ENCODE data around the gene SH3PXD2A. TPM values are rescaled to one million over a fixed set of nuclear protein-coding genes. Genes with fewer than 3 reads are reported as not detected.

SH3PXD2A gene
- total RNA-seq, 1 donor from 2014 or later, result 2.3 TPM

GRCh38 chr10:103747193-103747865 is 108.0 kb downstream of the SH3PXD2A start:
- no peak overlapping the region for H3K27ac ChIP-seq
- H3K4me2 ChIP-seq, result no peak overlapping the region
- H3K27me3 ChIP-seq, result no peaks in the 10 kb centered on the region
- H3K36me3 ChIP-seq, result no peaks in the 10 kb centered on the region
- H3K27ac Mint-ChIP-seq, result no peak overlapping the region
- H3K9me3 ChIP-seq (ENCODE audit: low read depth), result no peaks in the 10 kb centered on the region
- H3K9me3 Mint-ChIP-seq, result peaks cover 1% of the 10 kb centered on the region
- peaks cover 10% of the 10 kb centered on the region for H3K4me1 Mint-ChIP-seq
- TF ChIP-seq CTCF (IDR thresholded peaks at IDR 0.05) (no peak), EZH2phosphoT487 (IDR thresholded peaks at IDR 0.05) (no peak), EZH2 (IDR thresholded peaks at IDR 0.05) (no peak)
- no peaks in the 10 kb centered on the region for H3K4me1 ChIP-seq
- no peak overlapping the region for H3K4me3 ChIP-seq
- H3K27me3 Mint-ChIP-seq (ENCODE audit: insufficient read depth, low read depth), result peaks cover 2% of the 10 kb centered on the region
- no peak overlapping the region for H2AFZ ChIP-seq (replicated peaks)
- no peaks in the 10 kb centered on the region for H4K20me1 ChIP-seq (ENCODE audit: low read depth)
- H3F3A ChIP-seq (ENCODE audit: low read depth), result no peaks in the 10 kb centered on the region
- no peak for DNase-seq (ENCODE audit: low spot score)
- H3K36me3 Mint-ChIP-seq, result no peaks in the 10 kb centered on the region
- no peak overlapping the region for H3K9ac ChIP-seq
- H3K79me2 ChIP-seq (ENCODE audit: low read depth), result no peaks in the 10 kb centered on the region
- H3K4me3 Mint-ChIP-seq, result no peak overlapping the region

- H3K27ac Mint-ChIP-seq, result no peak overlapping the region
- no peaks in the 10 kb centered on the region for H3F3A ChIP-seq (ENCODE audit: low read depth)
- H3K36me3 Mint-ChIP-seq, result no peaks in the 10 kb centered on the region
- H3K9me3 Mint-ChIP-seq, result no peaks in the 10 kb centered on the region
- TF ChIP-seq EZH2phosphoT487 (IDR thresholded peaks at IDR 0.05) (no peak), CTCF (IDR thresholded peaks at IDR 0.05) (no peak), EZH2 (IDR thresholded peaks at IDR 0.05) (no peak)
- no peaks in the 10 kb centered on the region for H3K27me3 ChIP-seq
- no peaks in the 10 kb centered on the region for H3K4me1 ChIP-seq
- H4K20me1 ChIP-seq (ENCODE audit: low read depth), result no peaks in the 10 kb centered on the region
- no peaks in the 10 kb centered on the region for H3K9me3 ChIP-seq (ENCODE audit: low read depth)
- no peak overlapping the region for H3K4me2 ChIP-seq
- no peak for DNase-seq (ENCODE audit: low spot score)
- H3K4me1 Mint-ChIP-seq, result peaks cover 4% of the 10 kb centered on the region
- no peaks in the 10 kb centered on the region for H3K36me3 ChIP-seq
- H3K79me2 ChIP-seq (ENCODE audit: low read depth), result no peaks in the 10 kb centered on the region
- no peak overlapping the region for H2AFZ ChIP-seq (replicated peaks)
- H3K4me3 Mint-ChIP-seq, result no peak overlapping the region
- no peak overlapping the region for H3K27ac ChIP-seq
- H3K9ac ChIP-seq, result no peak overlapping the region
- peaks cover 4% of the 10 kb centered on the region for H3K27me3 Mint-ChIP-seq (ENCODE audit: insufficient read depth, low read depth)
- no peak overlapping the region for H3K4me3 ChIP-seq
Observed at GRCh38 chr10:103746598-103746997, 108.8 kb downstream of the SH3PXD2A start.

GRCh38 chr10:103745341-103746247 is 109.8 kb downstream of the SH3PXD2A start:
- no peak overlapping the region for H3K9ac ChIP-seq
- H3F3A ChIP-seq (ENCODE audit: low read depth), result no peaks in the 10 kb centered on the region
- H2AFZ ChIP-seq (replicated peaks), result no peak overlapping the region
- no peak for DNase-seq (ENCODE audit: low spot score)
- no peaks in the 10 kb centered on the region for H3K9me3 ChIP-seq (ENCODE audit: low read depth)
- no peak overlapping the region for H3K27ac ChIP-seq
- H3K27me3 ChIP-seq, result no peaks in the 10 kb centered on the region
- Mint-ChIP-seq H3K27ac (no peak overlapping the region), H3K9me3 (no peaks in the 10 kb centered on the region), H3K4me1 (peaks cover 2% of the 10 kb centered on the region), H3K4me3 (no peak overlapping the region), H3K27me3 (ENCODE audit: insufficient read depth, low read depth) (peaks cover 4% of the 10 kb centered on the region), H3K36me3 (no peaks in the 10 kb centered on the region)
- no peaks in the 10 kb centered on the region for H3K79me2 ChIP-seq (ENCODE audit: low read depth)
- H3K36me3 ChIP-seq, result no peaks in the 10 kb centered on the region
- no peak overlapping the region for H3K4me3 ChIP-seq
- no peaks in the 10 kb centered on the region for H3K4me1 ChIP-seq
- TF ChIP-seq EZH2phosphoT487 (IDR thresholded peaks at IDR 0.05) (no peak), CTCF (IDR thresholded peaks at IDR 0.05) (no peak), EZH2 (IDR thresholded peaks at IDR 0.05) (no peak)
- no peaks in the 10 kb centered on the region for H4K20me1 ChIP-seq (ENCODE audit: low read depth)
- no peak overlapping the region for H3K4me2 ChIP-seq

All from neural progenitor cell (in vitro differentiated cells).